Measurements from ENCODE around the gene FOXD1.

DNA sequence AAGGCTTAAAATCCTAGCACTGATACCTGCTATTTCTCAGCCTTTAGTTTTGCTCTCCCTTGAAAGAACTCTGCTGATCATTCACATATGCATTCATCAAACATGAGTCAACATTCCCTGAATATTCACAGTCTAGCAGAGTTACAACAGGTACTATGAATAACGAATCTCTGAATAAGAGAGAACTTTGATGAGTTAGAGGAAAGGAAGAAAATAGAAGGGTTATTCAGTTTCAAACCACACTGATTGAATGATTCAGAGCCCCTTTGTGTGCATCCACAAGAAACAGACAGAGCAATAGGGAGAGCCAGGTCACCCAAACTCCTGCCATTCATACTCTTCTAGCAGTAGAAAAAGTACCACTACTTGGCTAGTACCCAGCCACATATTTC is 36.0 kb downstream of the FOXD1 start:
- no peak for TF ChIP-seq POLR2A (IDR thresholded peaks at IDR 0.05; ENCODE audit: extremely low read depth, insufficient read length)
- TF ChIP-seq, protein P1, sequence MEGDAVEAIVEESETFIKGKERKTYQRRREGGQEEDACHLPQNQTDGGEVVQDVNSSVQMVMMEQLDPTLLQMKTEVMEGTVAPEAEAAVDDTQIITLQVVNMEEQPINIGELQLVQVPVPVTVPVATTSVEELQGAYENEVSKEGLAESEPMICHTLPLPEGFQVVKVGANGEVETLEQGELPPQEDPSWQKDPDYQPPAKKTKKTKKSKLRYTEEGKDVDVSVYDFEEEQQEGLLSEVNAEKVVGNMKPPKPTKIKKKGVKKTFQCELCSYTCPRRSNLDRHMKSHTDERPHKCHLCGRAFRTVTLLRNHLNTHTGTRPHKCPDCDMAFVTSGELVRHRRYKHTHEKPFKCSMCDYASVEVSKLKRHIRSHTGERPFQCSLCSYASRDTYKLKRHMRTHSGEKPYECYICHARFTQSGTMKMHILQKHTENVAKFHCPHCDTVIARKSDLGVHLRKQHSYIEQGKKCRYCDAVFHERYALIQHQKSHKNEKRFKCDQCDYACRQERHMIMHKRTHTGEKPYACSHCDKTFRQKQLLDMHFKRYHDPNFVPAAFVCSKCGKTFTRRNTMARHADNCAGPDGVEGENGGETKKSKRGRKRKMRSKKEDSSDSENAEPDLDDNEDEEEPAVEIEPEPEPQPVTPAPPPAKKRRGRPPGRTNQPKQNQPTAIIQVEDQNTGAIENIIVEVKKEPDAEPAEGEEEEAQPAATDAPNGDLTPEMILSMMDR (IDR thresholded peaks at IDR 0.05; ENCODE audit: low read depth, low read length) = no peak
- TF ChIP-seq, protein P2, sequence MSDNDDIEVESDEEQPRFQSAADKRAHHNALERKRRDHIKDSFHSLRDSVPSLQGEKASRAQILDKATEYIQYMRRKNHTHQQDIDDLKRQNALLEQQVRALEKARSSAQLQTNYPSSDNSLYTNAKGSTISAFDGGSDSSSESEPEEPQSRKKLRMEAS (IDR thresholded peaks at IDR 0.05; ENCODE audit: low read depth, low read length) = no peak

Data from NB4 (cell line).